ENCODE results near the gene TNFRSF12A.
A peak's percentile ranks its signal among the peaks of the same experiment; 100 is the strongest.

The TNFRSF12A gene

GRCh38 chr16:2986623-2987188 is 33.5 kb upstream of the TNFRSF12A start:
- DNase-seq: no peak

GRCh38 chr16:2987286-2987685 is 32.9 kb upstream of the TNFRSF12A start:
- no peak for DNase-seq

- DNase-seq: no peak
Measured at GRCh38 chr16:2987833-2988232, 32.3 kb upstream of the TNFRSF12A start.

GRCh38 chr16:2988590-2989099 is 31.5 kb upstream of the TNFRSF12A start:
- no peak for DNase-seq

DNA sequence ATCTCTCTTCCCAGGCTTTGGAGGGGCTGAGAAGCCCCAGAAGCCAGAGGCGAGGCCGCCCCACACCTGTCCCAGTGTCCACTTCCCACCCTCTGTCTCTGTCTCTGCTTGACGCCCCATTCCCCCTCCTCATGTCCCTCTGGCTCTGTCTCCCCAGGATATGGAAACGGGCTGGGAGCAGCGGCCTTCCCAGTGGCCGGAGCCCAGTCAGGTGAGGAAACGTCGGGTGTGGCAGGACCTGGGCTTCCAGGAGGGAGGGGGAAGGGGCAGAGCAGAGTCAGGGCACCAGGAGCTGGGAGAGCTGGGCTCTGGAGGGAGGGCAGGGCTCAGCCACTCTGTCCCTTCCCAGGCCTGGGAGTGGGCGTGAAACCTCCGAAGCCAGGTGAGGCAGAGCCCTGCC is 29.3 kb upstream of the TNFRSF12A start:
- no peak for DNase-seq

DNA sequence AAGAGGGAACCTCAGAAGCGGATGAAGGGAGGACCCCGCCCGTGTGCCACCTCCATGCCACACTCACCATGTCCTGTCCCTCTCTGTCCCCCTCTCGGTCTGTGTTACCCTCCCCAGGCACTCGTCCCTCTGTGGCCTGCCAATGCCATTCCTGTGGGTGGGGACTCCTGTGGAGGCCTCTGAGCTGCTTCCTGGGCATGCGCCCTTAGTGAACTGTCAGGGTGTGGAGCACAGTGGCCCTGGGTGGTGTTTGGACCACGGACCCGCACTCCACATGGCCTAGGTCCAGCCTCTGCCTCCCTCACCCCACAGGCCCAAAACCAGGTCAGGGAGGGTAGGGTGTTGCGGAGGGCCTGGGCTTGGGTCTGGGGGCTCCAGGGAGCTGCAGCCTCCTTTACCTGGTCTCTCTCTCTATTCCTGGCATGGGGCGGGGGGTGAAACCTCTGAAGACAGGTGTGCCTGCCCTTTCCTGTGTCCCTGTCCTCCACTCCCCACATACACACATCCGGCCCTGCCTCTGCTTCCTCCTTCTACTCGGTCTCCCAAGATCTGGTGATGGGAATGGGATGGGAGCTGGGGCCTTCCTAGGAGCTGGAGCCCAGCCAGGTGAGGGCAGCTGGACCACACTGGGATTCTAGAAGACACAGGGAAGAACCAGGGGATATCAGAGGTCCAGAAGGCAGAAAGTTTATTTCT is 28.5 kb upstream of the TNFRSF12A start:
- no peak for DNase-seq

GRCh38 chr16:2992383-2993081 is 27.6 kb upstream of the TNFRSF12A start:
- DNase-seq: no peak

- DNase-seq: no peak
Measured at GRCh38 chr16:2996298-2996697, 23.9 kb upstream of the TNFRSF12A start.

DNA sequence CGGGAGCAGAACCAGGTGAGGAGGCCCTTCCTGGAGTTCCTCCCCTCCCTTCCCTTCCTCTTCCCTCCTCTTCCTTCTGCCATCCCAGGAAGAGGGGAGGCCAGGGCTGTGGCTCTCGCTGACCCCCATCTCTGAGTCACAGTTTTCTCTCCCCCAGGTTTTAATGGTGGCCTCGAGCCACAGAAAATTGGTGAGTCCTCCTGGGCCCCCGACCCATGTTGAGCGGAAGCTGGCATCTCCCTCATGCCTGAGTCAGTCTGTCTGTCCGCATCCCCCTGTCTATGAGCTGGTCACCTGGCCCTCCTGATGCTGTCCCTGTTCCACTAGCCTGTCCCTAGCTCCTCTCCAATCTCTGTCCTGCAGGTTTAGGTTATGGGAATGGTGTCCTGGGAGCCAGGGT is 20.2 kb upstream of the TNFRSF12A start:
- DNase-seq: no peak

DNA sequence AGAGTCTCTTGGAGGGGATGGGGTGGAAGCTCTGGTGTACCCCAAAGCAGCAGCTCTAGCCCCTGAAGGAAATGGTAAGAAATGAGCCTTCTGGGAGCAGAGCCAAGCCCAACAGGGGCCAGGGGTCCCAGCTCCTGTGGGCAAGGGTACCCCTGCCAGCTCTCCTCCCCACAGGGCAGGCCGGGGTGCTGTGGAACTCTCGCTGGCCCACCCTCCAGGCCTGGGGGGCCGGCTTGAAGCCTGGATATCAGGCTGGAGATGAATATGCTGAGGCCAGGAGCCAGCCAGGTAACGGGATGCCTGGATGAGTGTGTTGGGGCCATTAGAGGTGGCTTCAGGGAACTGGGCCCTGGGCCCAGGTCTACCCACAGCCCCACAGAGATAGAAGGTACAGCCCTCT is 19.6 kb upstream of the TNFRSF12A start:
- no peak for DNase-seq

- DNase-seq: no peak
Measured at GRCh38 chr16:3001316-3001715, 18.9 kb upstream of the TNFRSF12A start.

DNA sequence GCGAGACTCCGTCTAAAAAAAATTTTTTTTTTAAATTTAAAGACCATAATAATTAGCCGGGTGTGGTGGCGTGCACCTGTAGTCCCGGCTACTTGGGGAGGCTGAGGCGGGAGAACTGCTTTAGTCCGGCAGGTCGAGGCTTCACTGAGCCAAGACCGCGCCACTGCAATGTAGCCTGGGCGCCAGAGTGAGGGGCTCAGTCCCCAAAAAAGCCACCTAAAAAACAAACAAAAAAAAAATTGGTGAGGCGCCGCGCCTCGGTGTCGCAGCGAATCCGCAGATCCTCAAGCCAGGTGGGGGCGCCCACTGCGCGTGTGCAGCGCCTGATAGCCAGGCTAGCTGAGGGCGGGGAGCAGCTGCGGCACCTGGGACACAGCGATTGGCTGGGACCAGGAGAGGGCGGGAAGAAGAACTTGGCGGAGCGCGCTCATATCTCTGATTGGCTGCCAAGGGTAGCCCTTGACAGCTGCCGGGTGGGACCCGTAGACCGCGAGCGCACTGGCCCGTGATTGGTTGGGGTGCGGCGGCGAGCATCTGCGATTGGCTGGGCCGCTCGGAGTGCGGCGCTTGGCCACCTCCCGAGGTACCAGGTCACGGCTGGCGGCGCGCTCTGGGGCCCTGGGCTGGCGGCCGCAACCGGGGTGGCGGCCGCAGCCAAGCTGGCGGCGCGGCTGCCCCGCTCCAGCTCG is 16.4 kb upstream of the TNFRSF12A start:
- peak; percentile 91 to 94 for DNase-seq

DNA sequence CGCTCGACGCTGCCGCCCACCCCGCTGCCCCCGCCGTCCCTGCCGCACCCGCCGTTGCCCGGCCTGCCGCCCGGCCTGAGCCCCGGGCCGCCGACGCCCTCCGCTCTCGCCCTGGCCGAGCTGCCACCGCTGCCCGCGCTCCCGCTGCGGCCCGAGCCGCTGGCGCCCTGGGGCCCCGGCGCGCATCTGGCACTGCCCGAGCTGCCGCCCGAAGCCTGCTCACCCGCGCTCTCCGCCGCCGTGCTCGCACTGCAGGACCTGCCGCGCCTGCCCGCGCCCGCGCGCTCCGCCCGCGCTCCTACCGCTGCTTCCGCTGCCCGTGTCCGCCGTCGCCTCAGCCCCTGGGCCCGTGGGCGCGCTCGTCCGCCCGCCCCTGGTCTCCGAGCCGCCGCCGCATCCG is 15.8 kb upstream of the TNFRSF12A start:
- no peak for DNase-seq

- no peak for DNase-seq
Measured at GRCh38 chr16:3004781-3005284, 15.3 kb upstream of the TNFRSF12A start.

- no peak for DNase-seq
Measured at GRCh38 chr16:3007059-3007956, 12.9 kb upstream of the TNFRSF12A start.

DNA sequence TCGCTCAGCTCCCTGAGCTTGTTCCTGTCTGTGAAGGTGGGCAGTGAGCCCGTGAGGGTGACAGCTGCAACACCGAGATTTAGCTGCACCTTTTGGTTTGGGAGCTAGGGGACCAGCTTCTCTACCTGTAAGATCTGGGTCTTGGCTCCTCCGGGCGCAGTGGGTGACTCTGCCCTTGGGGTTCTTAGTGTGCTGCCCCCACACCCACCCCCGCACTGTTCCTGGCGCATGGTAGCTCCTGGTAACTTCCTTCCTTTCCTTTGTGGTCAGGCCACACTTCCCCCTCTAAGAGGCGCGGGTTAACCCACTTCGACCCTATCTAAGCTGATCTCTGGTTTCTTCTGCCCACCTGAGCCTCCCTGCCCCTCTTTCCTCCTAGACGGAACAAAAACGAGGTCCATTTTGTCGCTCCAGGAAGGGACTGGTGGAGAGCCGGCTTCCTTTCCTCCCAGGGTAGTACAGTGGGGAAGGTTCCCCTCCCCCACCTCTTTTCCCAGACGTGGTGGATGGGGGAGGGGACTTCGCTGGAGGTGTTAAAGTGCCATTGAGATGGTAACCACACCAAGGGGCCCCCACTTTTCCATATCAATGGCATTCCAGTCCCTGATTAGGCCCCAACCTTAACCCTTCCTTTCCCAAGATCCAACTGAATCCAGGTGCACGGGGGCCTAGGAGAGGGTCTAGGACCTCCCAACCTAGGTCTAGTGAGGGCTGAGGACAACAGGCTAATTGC is 12.0 kb upstream of the TNFRSF12A start:
- DNase-seq: no peak

DNA sequence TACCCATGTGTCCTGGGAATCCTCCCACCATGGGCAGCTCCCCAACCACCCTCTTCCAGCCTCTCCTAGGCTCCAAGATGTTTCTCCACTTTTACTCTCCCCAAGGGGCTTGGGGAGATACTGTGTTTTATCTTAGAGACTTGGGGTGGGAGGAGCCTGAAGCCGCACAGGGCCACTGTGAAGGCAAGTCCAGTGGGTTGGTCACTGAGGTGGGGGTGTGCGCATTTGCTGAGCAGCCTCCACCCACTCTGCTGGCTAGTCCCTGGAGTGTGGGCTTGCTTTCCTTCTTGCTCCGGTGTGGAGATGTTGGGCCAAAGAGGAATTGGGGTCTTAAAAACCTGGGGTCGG is 11.5 kb upstream of the TNFRSF12A start:
- no peak for DNase-seq

DNA sequence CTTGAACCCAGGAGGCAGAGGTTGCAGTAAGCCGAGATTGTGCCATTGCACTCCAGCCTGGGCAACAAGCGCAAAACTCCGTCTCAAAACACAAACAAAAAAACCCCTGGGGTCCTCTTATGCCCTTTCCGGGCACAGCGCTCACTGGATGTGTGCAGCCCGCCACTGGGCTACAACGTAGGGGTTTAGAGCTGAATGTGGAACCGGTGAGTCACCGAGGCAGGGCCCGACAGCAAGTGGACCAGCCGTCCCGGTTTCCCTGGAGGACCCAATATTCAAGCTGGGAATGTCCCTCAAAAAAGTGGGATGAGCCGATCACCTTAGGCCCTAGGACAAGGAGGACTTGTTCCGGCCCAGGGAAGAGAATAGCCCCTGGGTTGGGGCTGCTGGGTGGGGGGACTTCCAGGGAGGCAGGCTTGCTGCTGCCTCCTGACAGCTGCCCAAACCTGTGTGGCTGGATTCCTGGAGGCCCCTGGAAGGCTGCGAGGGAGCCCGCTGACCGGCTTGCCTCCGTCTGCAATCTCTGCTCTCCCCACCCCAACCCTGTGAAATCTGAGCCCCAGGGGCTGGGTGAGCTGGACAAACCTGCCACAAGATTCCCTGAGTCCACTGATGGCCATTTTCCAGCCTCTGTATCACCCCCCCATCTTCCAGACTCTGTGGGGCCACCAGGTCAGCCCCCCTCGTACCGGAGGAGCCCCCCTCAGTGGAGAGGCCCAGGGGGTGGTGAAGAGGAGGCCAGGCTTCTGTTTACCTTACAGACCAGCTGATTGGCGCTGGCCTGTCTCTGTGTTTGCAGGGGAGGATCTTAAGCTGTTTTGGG is 10.4 kb upstream of the TNFRSF12A start:
- no peak for DNase-seq

DNA sequence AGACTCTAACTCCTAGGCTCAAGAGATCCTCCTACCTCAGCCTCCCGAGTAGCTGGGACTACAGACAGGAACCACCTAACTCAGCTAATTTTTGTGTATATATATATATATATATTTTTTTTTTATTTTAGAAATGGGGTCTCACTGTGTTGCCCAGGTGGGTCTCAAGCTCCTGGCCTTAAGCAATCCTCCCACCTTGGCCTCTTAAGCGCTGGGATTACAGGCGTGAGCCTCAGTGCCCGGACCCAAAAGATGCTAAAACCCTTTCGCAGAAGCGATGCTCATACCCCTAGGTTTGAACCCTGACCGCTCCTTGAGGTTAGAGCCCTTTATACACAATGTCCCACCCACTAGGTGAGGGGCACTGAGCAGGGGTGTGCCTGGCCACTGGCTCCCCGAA is 9.7 kb upstream of the TNFRSF12A start:
- no peak for DNase-seq

- no peak for DNase-seq
Measured at GRCh38 chr16:3012246-3012645, 7.9 kb upstream of the TNFRSF12A start.
